ENCODE measurements around the gene EGF. TPM values are rescaled to one million over a fixed set of nuclear protein-coding genes. Genes with fewer than 3 reads are reported as not detected.
A peak's percentile ranks its signal among the peaks of the same experiment; 100 is the strongest.

EGF gene
- total RNA-seq, 2 experiments from 2014 or later = not detected

- BruUV-seq (replicated peaks) = no TSS peak
- Histone ChIP-seq H3K4me2 (ENCODE audit: low read length) (no peak overlapping the region), H3K9me3 (ENCODE audit: low read length) (no peaks in the 10 kb centered on the region), H3K9me2 (ENCODE audit: insufficient read depth, low read length) (no peaks in the 10 kb centered on the region), H4K20me1 (ENCODE audit: insufficient read depth, low read length) (no peaks in the 10 kb centered on the region), H3K4me3 (ENCODE audit: low read depth, low read length, poor library complexity, severe bottlenecking) (no peak overlapping the region), H3K79me2 (ENCODE audit: insufficient read depth, low read depth, low read length) (no peaks in the 10 kb centered on the region), H3K27ac (ENCODE audit: low read depth, low read length, poor library complexity, severe bottlenecking) (no peak overlapping the region), H3K36me3 (ENCODE audit: insufficient read depth, low read length) (peaks cover 29% of the 10 kb centered on the region; the same call in 1 of the 2 replicates), H3K4me1 (ENCODE audit: insufficient read depth, low read length, poor library complexity, severe bottlenecking) (no peaks in the 10 kb centered on the region), H2AFZ (ENCODE audit: low read length) (no peak overlapping the region)
- TF ChIP-seq EZH2phosphoT487 (IDR thresholded peaks at IDR 0.05; ENCODE audit: borderline replicate concordance, low read depth, low read length) (no peak), CTCF (conservative IDR thresholded peaks at IDR 0.05; ENCODE audit: low read length) (peak; percentile 92)
- CTCF ChIA-PET (ENCODE audit: unreplicated experiment) = interaction anchor here (0.6 kb wide), 1 partner anchor 158 kb away, joined by 3 read pairs; no protein-coding TSS in a partner anchor
- POLR2A ChIA-PET = interaction anchor here (0.6 to 2.1 kb wide), 4 partner anchors 8 to 256 kb away, joined by 3 to 10 read pairs (median 3); no protein-coding TSS in a partner anchor
- DNase-seq (ENCODE audit: low spot score) = peak; percentile 58
- intact Hi-C loops (cut with micrococcal nuclease; ENCODE audit: unreplicated experiment) = loop anchor here (1.0 to 2.0 kb wide), 2 partner anchors 49 to 161 kb away; no protein-coding TSS in a partner anchor
Observed at GRCh38 chr4:110049951-110050925, 137.6 kb downstream of the EGF start.

GRCh38 chr4:110055158-110055768, 142.6 kb downstream of the EGF start:
- H3K4me2 ChIP-seq (ENCODE audit: low read length) = no peak overlapping the region
- H3K4me3 ChIP-seq (ENCODE audit: low read depth, low read length, poor library complexity, severe bottlenecking) = no peak overlapping the region
- no peaks in the 10 kb centered on the region for H3K9me3 ChIP-seq (ENCODE audit: low read length)
- H3K36me3 ChIP-seq (ENCODE audit: insufficient read depth, low read length) = peaks cover 32% of the 10 kb centered on the region; the same call in 1 of the 2 replicates
- H3K27ac ChIP-seq (ENCODE audit: low read depth, low read length, poor library complexity, severe bottlenecking) = no peak overlapping the region
- TF ChIP-seq CTCF (conservative IDR thresholded peaks at IDR 0.05; ENCODE audit: low read length) (no peak), EZH2phosphoT487 (IDR thresholded peaks at IDR 0.05; ENCODE audit: borderline replicate concordance, low read depth, low read length) (no peak)
- H3K4me1 ChIP-seq (ENCODE audit: insufficient read depth, low read length, poor library complexity, severe bottlenecking) = peaks cover 8% of the 10 kb centered on the region
- H4K20me1 ChIP-seq (ENCODE audit: insufficient read depth, low read length) = no peaks in the 10 kb centered on the region
- intact Hi-C loops (cut with micrococcal nuclease; ENCODE audit: unreplicated experiment) = no loop called here
- BruUV-seq (replicated peaks) = no TSS peak
- POLR2A ChIA-PET = interaction anchor here (0.6 to 1.9 kb wide), 3 partner anchors 9 to 340 kb away, joined by 3 to 6 read pairs (median 5); no protein-coding TSS in a partner anchor
- no peaks in the 10 kb centered on the region for H3K79me2 ChIP-seq (ENCODE audit: insufficient read depth, low read depth, low read length)
- DNase-seq (ENCODE audit: low spot score) = no peak
- no peak overlapping the region for H2AFZ ChIP-seq (ENCODE audit: low read length)
- CTCF ChIA-PET (ENCODE audit: unreplicated experiment) = interaction anchor here (0.5 kb wide), 2 partner anchors 83 to 210 kb away, joined by 3 to 4 read pairs; no protein-coding TSS in a partner anchor
- H3K9me2 ChIP-seq (ENCODE audit: insufficient read depth, low read length) = no peaks in the 10 kb centered on the region

All from OCI-LY7 (cell line).